Transverse colon (tissue), 4 donors: Measurements from ENCODE around the gene LMO1. TPM values are rescaled to one million over a fixed set of nuclear protein-coding genes. Genes with fewer than 3 reads are reported as not detected.

Source experiments
- DNase-seq: peaks from one replicate; pipeline ENCODE4 v3.0.0-alpha.2; 2019
- H3K27ac ChIP-seq, 4 donors: fragments of 200-600 bp; sonication (generic); 2 replicates each; pipeline ENCODE4 v1.5.1; 2016 to 2018; ENCODE audit warnings: inconsistent platforms in 4 of 4
- H3K27me3 ChIP-seq: fragments of 200-600 bp; sonication (generic); 2 replicates; pipeline ENCODE4 v1.5.1; 2017; ENCODE audit warnings: inconsistent platforms
- H3K36me3 ChIP-seq, 4 donors: fragments of 200-600 bp; sonication (generic); 2 replicates each; pipeline ENCODE4 v1.5.1; 2017 to 2019; ENCODE audit warnings: inconsistent platforms in 4 of 4
- H3K4me1 ChIP-seq, 4 donors: fragments of 200-600 bp; sonication (generic); 2 replicates each; pipeline ENCODE4 v1.5.1; 2017 to 2020; ENCODE audit warnings: inconsistent platforms in 4 of 4
- H3K4me3 ChIP-seq, 4 donors: fragments of 200-600 bp; sonication (generic); 1 replicate in 1 of 4; 2 replicates in 3 of 4; pipeline versions ENCODE4 v1.5.1 to v1.6.1; 2017 to 2019; ENCODE audit warnings: inconsistent platforms in 4 of 4
- H3K9me3 ChIP-seq, 2 donors: fragments of 200-600 bp; sonication (generic); 2 replicates each; pipeline ENCODE4 v1.5.1; 2017 to 2019; ENCODE audit warnings: inconsistent platforms in 2 of 2
- CTCF ChIP-seq, 5 experiments: fragments of 200-600 bp in 3 of 5; fragments of 450-650 bp in 2 of 5; sonication (generic) in 3 of 5; IDR thresholded peaks; 1 replicate in 2 of 5; 2 replicates in 3 of 5; pipeline ENCODE4 v1.5.1; 2016 to 2017; ENCODE audit warnings: antibody characterized with exemption in 5 of 5, inconsistent platforms in 3 of 5, mild to moderate bottlenecking in 2 of 5, moderate library complexity in 1 of 5
- EP300 ChIP-seq: sonication (generic); formaldehyde crosslinking; IDR thresholded peaks from one replicate; pipeline ENCODE4 v1.6.1; 2017; ENCODE audit warnings: antibody characterized with exemption, low read depth
- POLR2A ChIP-seq: fragments of 450-650 bp; IDR thresholded peaks from one replicate; pipeline ENCODE4 v1.6.1; 2016; ENCODE audit warnings: antibody characterized with exemption, mild to moderate bottlenecking, moderate library complexity
- POLR2AphosphoS5 ChIP-seq, 3 donors: sonication (generic); formaldehyde crosslinking; IDR thresholded peaks; one replicate each; pipeline ENCODE4 v1.6.1; 2016; ENCODE audit warnings: antibody characterized with exemption in 3 of 3
- WGBS, 2 donors: methylation state at CpG; one replicate each; pipeline ENCODE4 v1.1.5; 2018; ENCODE audit warnings: low coverage in 1 of 2; 5-methylcytosine and 5-hydroxymethylcytosine counted together
- in situ Hi-C, 4 donors: fragments of 200-750 bp; cut with MboI; loops; one replicate each; pipeline versions ENCODE4 v1.15.0 to v1.15.1; 2017; ENCODE audit warnings: low sequenced_read_pairs in 3 of 4, low pct_ligation_motif_present in 1 of 4, low pct_unique_long_range_greater_than_20kb in 1 of 4
- intact Hi-C: fragments of 100-400 bp; cut with DNase I; formaldehyde crosslinking; loops from one replicate; pipeline ENCODE4 v1.15.1; 2023; ENCODE audit warnings: low total_unique reads
- total RNA-seq, 4 donors: library from RNA; depleted of rRNA; stranded (reverse); fragments of >200 nt; gene quantifications; one replicate each; pipeline ENCODE4 v1.1.0, GENCODE V29; 2016

LMO1 gene
- total RNA-seq, 4 donors from 2014 or later, result not detected

GRCh38 chr11:8290081-8290810, 26.6 kb upstream of the LMO1 start:
- H3K27ac ChIP-seq, result no peak overlapping the region
- H3K27me3 ChIP-seq, result no peaks in the 10 kb centered on the region
- in situ Hi-C loops, result no loop called here
- no peak overlapping the region for H3K4me3 ChIP-seq
- no peaks in the 10 kb centered on the region for H3K4me1 ChIP-seq
- DNase-seq, result no peak
- no peaks in the 10 kb centered on the region for H3K36me3 ChIP-seq
- WGBS, 2 donors, result 71 to 89% methylated on average over 2 to 8 of the region's 8 CpGs
- intact Hi-C loops, result no loop called here
- no peaks in the 10 kb centered on the region for H3K9me3 ChIP-seq
- TF ChIP-seq POLR2A, result no peak
- no peak for TF ChIP-seq EP300
- no peak for TF ChIP-seq POLR2AphosphoS5 (IDR thresholded peaks at IDR 0.05)
- no peak for TF ChIP-seq CTCF (IDR thresholded peaks at IDR 0.05)

- WGBS, 2 donors, result 65% methylated on average over 3 of the region's 3 CpGs; no CpG with 5 or more reads in 1 of the 2 donors
- Histone ChIP-seq H3K9me3 (no peaks in the 10 kb centered on the region), H3K4me1 (no peaks in the 10 kb centered on the region), H3K4me3 (no peak overlapping the region), H3K27me3 (no peaks in the 10 kb centered on the region), H3K36me3 (no peaks in the 10 kb centered on the region), H3K27ac (no peak overlapping the region)
- TF ChIP-seq EP300, result no peak
- TF ChIP-seq POLR2A, result no peak
- no peak for TF ChIP-seq POLR2AphosphoS5 (IDR thresholded peaks at IDR 0.05)
- TF ChIP-seq CTCF (IDR thresholded peaks at IDR 0.05), result no peak
- no peak for DNase-seq
- in situ Hi-C loops, result no loop called here
- intact Hi-C loops, result no loop called here
These were observed 25.8 kb upstream of the LMO1 start for GRCh38 chr11:8289492-8289918.

GRCh38 chr11:8288824-8289491, 25.3 kb upstream of the LMO1 start:
- no peaks in the 10 kb centered on the region for H3K36me3 ChIP-seq
- DNase-seq, result no peak
- no peak for TF ChIP-seq CTCF (IDR thresholded peaks at IDR 0.05)
- TF ChIP-seq EP300, result no peak
- no peak for TF ChIP-seq POLR2A
- TF ChIP-seq POLR2AphosphoS5 (IDR thresholded peaks at IDR 0.05), result no peak
- in situ Hi-C loops, result no loop called here
- peaks cover 0 to 1% (median 0%) of the 10 kb centered on the region in 4 donors for H3K4me1 ChIP-seq
- no peak overlapping the region for H3K4me3 ChIP-seq
- H3K27ac ChIP-seq, result no peak overlapping the region
- intact Hi-C loops, result no loop called here
- no peaks in the 10 kb centered on the region for H3K9me3 ChIP-seq
- WGBS, 2 donors, result 81 to 100% methylated on average over 2 to 13 of the region's 13 CpGs
- H3K27me3 ChIP-seq, result peaks cover 2% of the 10 kb centered on the region

GRCh38 chr11:8288166-8288772, 24.6 kb upstream of the LMO1 start:
- in situ Hi-C loops, result no loop called here
- intact Hi-C loops, result no loop called here
- TF ChIP-seq EP300 (no peak), CTCF (IDR thresholded peaks at IDR 0.05) (no peak), POLR2A (no peak)
- H3K27me3 ChIP-seq, result peaks cover 9% of the 10 kb centered on the region
- peaks cover 0 to 7% (median 2%) of the 10 kb centered on the region in 4 donors for H3K4me1 ChIP-seq
- no peaks in the 10 kb centered on the region for H3K36me3 ChIP-seq
- no peak for DNase-seq
- no peak overlapping the region for H3K27ac ChIP-seq
- WGBS, 2 donors, result 90 to 93% methylated on average over 2 of the region's 3 CpGs
- H3K9me3 ChIP-seq, result no peaks in the 10 kb centered on the region
- H3K4me3 ChIP-seq, result no peak overlapping the region
